ENCODE data around the gene TPK1. TPM values are rescaled to one million over a fixed set of nuclear protein-coding genes. Genes with fewer than 3 reads are reported as not detected.

The TPK1 gene
- total RNA-seq, 3 donors from 2014 or later = 9.2 to 10.5 (median 9.3) TPM

- no peak for DNase-seq
- H3K27me3 Mint-ChIP-seq (ENCODE audit: low read depth) = no peaks in the 10 kb centered on the region
- H3K9me3 Mint-ChIP-seq = peaks cover 8% of the 10 kb centered on the region
- no peak for ATAC-seq
- H3K36me3 Mint-ChIP-seq (ENCODE audit: insufficient read depth) = peaks cover 23% of the 10 kb centered on the region
- peaks cover 2% of the 10 kb centered on the region for H3K4me1 Mint-ChIP-seq (ENCODE audit: low read depth)
- H3K4me3 Mint-ChIP-seq = no peak overlapping the region
Measured at GRCh38 chr7:144568233-144568632, 267.6 kb downstream of the TPK1 start.

GRCh38 chr7:144565586-144565985, 270.3 kb downstream of the TPK1 start:
- H3K4me3 Mint-ChIP-seq = no peak overlapping the region

DNA sequence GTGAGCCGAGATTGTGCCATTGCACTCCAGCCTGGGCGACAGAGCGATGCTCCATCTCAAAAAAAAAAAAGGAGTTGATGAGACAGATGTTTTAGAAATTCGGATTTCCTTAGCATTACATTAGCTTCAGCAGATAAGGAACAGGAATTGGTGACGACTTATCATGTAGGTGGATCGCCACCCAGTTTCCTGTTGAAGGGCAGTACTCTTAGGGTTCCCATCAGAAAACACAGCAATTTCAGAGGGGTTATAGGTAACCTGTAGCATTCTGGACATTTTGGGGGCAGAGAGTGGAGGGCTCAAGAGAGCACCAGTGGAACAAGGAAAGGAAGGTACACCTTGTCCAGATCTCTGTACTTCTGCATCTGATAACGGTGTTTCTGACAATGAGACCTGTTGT, 286.0 kb downstream of the TPK1 start:
- Mint-ChIP-seq H3K4me1 (ENCODE audit: low read depth) (peaks cover 3% of the 10 kb centered on the region), H3K27me3 (ENCODE audit: low read depth) (no peaks in the 10 kb centered on the region)

More at GRCh38 chr7:144565586-144565985, 270.3 kb downstream of the TPK1 start:
- peaks cover 2% of the 10 kb centered on the region for H3K4me1 Mint-ChIP-seq (ENCODE audit: low read depth)
- H3K9me3 Mint-ChIP-seq = peaks cover 11% of the 10 kb centered on the region
- H3K27me3 Mint-ChIP-seq (ENCODE audit: low read depth) = no peaks in the 10 kb centered on the region
- H3K36me3 Mint-ChIP-seq (ENCODE audit: insufficient read depth) = peaks cover 21% of the 10 kb centered on the region
- DNase-seq (no peak), ATAC-seq (no peak)

GRCh38 chr7:144548556-144548955, 287.3 kb downstream of the TPK1 start:
- ATAC-seq = no peak
- Mint-ChIP-seq H3K27me3 (ENCODE audit: low read depth) (no peaks in the 10 kb centered on the region), H3K4me3 (no peak overlapping the region), H3K4me1 (ENCODE audit: low read depth) (peaks cover 3% of the 10 kb centered on the region), H3K9me3 (no peaks in the 10 kb centered on the region), H3K36me3 (ENCODE audit: insufficient read depth) (peaks cover 37% of the 10 kb centered on the region)
- DNase-seq = no peak

More for the DNA sequence above, 286.0 kb downstream of the TPK1 start:
- ATAC-seq = no peak
- Mint-ChIP-seq H3K4me3 (no peak overlapping the region), H3K9me3 (no peaks in the 10 kb centered on the region), H3K36me3 (ENCODE audit: insufficient read depth) (peaks cover 32% of the 10 kb centered on the region)
- DNase-seq = no peak

GRCh38 chr7:144547888-144548287, 288.0 kb downstream of the TPK1 start:
- H3K9me3 Mint-ChIP-seq = no peaks in the 10 kb centered on the region
- DNase-seq (no peak), ATAC-seq (no peak)
- H3K4me3 Mint-ChIP-seq = no peak overlapping the region
- H3K4me1 Mint-ChIP-seq (ENCODE audit: low read depth) = peaks cover 3% of the 10 kb centered on the region
- H3K36me3 Mint-ChIP-seq (ENCODE audit: insufficient read depth) = peaks cover 42% of the 10 kb centered on the region
- H3K27me3 Mint-ChIP-seq (ENCODE audit: low read depth) = no peaks in the 10 kb centered on the region

- ATAC-seq (no peak), DNase-seq (no peak)
- Mint-ChIP-seq H3K36me3 (ENCODE audit: insufficient read depth) (peaks cover 45% of the 10 kb centered on the region), H3K4me3 (no peak overlapping the region), H3K4me1 (ENCODE audit: low read depth) (peaks cover 3% of the 10 kb centered on the region), H3K27me3 (ENCODE audit: low read depth) (no peaks in the 10 kb centered on the region), H3K9me3 (no peaks in the 10 kb centered on the region)
Measured at GRCh38 chr7:144546782-144547181, 289.1 kb downstream of the TPK1 start.

- ATAC-seq = no peak
- no peak for DNase-seq
- Mint-ChIP-seq H3K9me3 (no peaks in the 10 kb centered on the region), H3K27me3 (ENCODE audit: low read depth) (no peaks in the 10 kb centered on the region), H3K4me1 (ENCODE audit: low read depth) (peaks cover 3% of the 10 kb centered on the region), H3K36me3 (ENCODE audit: insufficient read depth) (peaks cover 51% of the 10 kb centered on the region), H3K4me3 (no peak overlapping the region)
Measured at GRCh38 chr7:144545330-144545729, 290.5 kb downstream of the TPK1 start.

DNA sequence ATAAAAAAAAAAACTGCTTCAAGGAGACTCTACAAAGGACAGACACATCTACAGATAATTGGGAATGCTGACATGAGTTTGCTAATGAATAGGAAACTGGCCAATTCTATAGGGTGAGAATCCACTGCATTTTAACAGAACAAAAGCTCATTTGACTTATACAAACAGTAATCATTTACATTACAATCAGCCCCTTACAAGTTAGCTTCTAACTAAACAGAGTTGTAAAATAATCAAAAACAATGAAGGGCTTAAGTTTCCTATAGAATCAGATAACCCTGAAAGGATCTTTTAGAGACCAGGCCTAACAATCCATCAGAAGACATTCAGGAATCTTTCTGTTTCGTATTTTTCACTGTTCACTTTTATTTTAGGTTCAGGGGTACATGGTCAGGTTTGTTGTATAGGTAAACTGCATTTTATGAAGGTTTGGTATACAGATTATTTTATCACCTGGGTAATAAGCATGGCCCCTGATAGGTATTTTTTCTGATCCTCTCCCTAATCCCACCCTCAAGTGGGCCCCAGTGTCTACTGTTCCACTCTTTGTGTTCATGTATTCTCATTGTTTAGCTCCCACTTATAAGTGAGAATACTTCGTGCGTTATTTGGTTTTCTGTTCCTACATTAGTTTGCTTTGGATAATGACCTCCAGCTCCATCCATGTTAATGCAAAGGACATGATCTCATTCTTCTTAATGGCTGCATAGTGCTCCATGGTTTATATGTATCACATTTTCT, 301.0 kb downstream of the TPK1 start:
- Mint-ChIP-seq H3K36me3 (ENCODE audit: insufficient read depth) (peaks cover 25% of the 10 kb centered on the region), H3K4me1 (ENCODE audit: low read depth) (no peaks in the 10 kb centered on the region), H3K9me3 (no peaks in the 10 kb centered on the region), H3K27me3 (ENCODE audit: low read depth) (no peaks in the 10 kb centered on the region), H3K4me3 (no peak overlapping the region)
- DNase-seq (no peak), ATAC-seq (no peak)

DNA sequence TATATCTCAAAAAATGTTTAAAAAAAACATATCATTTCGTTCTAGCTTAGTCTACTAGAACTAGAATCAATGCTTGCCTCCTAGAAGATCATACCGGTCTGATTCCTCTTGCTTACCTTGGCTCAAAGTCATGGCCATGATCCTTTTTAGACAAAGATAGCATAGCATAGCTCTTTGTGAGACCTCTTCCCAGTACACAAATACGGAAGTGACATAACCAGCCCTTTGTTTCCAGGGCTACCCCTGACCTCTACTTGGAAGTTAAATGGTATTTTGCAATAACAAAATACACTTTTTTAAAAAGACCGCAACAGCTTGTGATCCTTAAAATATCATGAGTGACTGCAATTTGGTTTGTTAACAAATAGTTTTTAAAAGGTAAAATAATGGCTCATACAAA, 301.7 kb downstream of the TPK1 start:
- peaks cover 26% of the 10 kb centered on the region for H3K36me3 Mint-ChIP-seq (ENCODE audit: insufficient read depth)
- DNase-seq = no peak
- no peak overlapping the region for H3K4me3 Mint-ChIP-seq

GRCh38 chr7:144531181-144531580, 304.7 kb downstream of the TPK1 start:
- ATAC-seq = no peak

More for the DNA sequence above, 301.7 kb downstream of the TPK1 start:
- Mint-ChIP-seq H3K27me3 (ENCODE audit: low read depth) (no peaks in the 10 kb centered on the region), H3K4me1 (ENCODE audit: low read depth) (no peaks in the 10 kb centered on the region), H3K9me3 (no peaks in the 10 kb centered on the region)
- no peak for ATAC-seq

DNA sequence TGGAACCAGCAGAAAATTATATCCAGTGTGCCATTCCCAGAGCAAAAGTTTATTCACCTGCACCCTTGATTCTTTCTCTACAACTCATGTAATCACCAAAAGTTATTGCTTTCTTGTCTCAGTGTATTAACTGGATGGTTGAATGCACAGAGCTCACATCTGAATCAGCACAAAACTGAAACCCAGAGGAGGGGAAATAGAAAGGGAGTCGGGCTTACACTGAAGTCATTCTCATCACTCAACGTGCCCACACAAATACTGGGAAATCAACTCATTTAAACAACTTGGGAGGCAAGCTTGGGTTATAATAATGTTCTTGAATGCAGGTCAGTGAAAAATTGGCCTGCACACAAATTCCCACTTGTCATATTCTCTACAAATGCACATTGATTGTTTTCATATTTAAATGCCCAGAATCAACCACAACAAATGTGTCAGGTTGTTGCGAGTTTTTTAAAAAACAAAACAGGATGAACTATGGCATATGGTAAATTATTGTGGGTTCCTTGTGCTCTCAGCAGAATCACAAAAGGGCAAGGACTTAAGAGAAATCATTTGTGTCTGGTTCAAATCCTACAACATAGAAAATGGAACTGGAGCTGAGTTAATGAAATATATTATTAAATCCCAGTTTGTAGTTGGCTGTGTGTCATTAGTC, 306.5 kb downstream of the TPK1 start:
- no peak for ATAC-seq
- Mint-ChIP-seq H3K4me3 (no peak overlapping the region), H3K36me3 (ENCODE audit: insufficient read depth) (peaks cover 20% of the 10 kb centered on the region), H3K9me3 (no peaks in the 10 kb centered on the region), H3K27me3 (ENCODE audit: low read depth) (no peaks in the 10 kb centered on the region), H3K4me1 (ENCODE audit: low read depth) (no peaks in the 10 kb centered on the region)
- DNase-seq = no peak

More at GRCh38 chr7:144531181-144531580, 304.7 kb downstream of the TPK1 start:
- DNase-seq = no peak
- no peaks in the 10 kb centered on the region for H3K9me3 Mint-ChIP-seq
- H3K36me3 Mint-ChIP-seq (ENCODE audit: insufficient read depth) = peaks cover 23% of the 10 kb centered on the region
- H3K4me1 Mint-ChIP-seq (ENCODE audit: low read depth) = no peaks in the 10 kb centered on the region
- H3K27me3 Mint-ChIP-seq (ENCODE audit: low read depth) = no peaks in the 10 kb centered on the region
- H3K4me3 Mint-ChIP-seq = no peak overlapping the region

GRCh38 chr7:144528536-144529045, 307.3 kb downstream of the TPK1 start:
- no peaks in the 10 kb centered on the region for H3K9me3 Mint-ChIP-seq
- H3K36me3 Mint-ChIP-seq (ENCODE audit: insufficient read depth) = peaks cover 21% of the 10 kb centered on the region
- no peaks in the 10 kb centered on the region for H3K4me1 Mint-ChIP-seq (ENCODE audit: low read depth)
- DNase-seq = no peak
- H3K27me3 Mint-ChIP-seq (ENCODE audit: low read depth) = no peaks in the 10 kb centered on the region
- H3K4me3 Mint-ChIP-seq = no peak overlapping the region
- no peak for ATAC-seq

- Mint-ChIP-seq H3K9me3 (no peaks in the 10 kb centered on the region), H3K36me3 (ENCODE audit: insufficient read depth) (peaks cover 21% of the 10 kb centered on the region), H3K27me3 (ENCODE audit: low read depth) (no peaks in the 10 kb centered on the region), H3K4me1 (ENCODE audit: low read depth) (no peaks in the 10 kb centered on the region), H3K4me3 (no peak overlapping the region)
- ATAC-seq (no peak), DNase-seq (no peak)
Measured at GRCh38 chr7:144527051-144527471, 308.8 kb downstream of the TPK1 start.

- no peak for ATAC-seq
- DNase-seq = no peak
- no peak overlapping the region for H3K4me3 Mint-ChIP-seq
- H3K4me1 Mint-ChIP-seq (ENCODE audit: low read depth) = no peaks in the 10 kb centered on the region
- H3K36me3 Mint-ChIP-seq (ENCODE audit: insufficient read depth) = peaks cover 25% of the 10 kb centered on the region
- H3K9me3 Mint-ChIP-seq = no peaks in the 10 kb centered on the region
- H3K27me3 Mint-ChIP-seq (ENCODE audit: low read depth) = no peaks in the 10 kb centered on the region
Measured at GRCh38 chr7:144525956-144526355, 309.9 kb downstream of the TPK1 start.

- Mint-ChIP-seq H3K4me1 (ENCODE audit: low read depth) (peaks cover 8% of the 10 kb centered on the region), H3K9me3 (no peaks in the 10 kb centered on the region), H3K4me3 (no peak overlapping the region), H3K27me3 (ENCODE audit: low read depth) (no peaks in the 10 kb centered on the region), H3K36me3 (ENCODE audit: insufficient read depth) (peaks cover 22% of the 10 kb centered on the region)
- DNase-seq (no peak), ATAC-seq (no peak)
Measured at GRCh38 chr7:144524271-144524670, 311.6 kb downstream of the TPK1 start.
